Activated naive CD8-positive, alpha-beta T cell treated with anti-CD3 and anti-CD28 coated beads, Interleukin-2, amount 50 U/mL, for 24 hours (primary cell): ENCODE data around the gene OIP5.
"Not testable (repeated sequence)": the region's sequence is repeated elsewhere in the genome, so short reads cannot be mapped to it uniquely, and the experiment has no call there.

Experiments used
- ATAC-seq: fragments of 150-1000 bp; cut with Tn5 transposase; one replicate; pipeline ENCODE4 v1.10.0; 2021
- DNase-seq: peaks from one replicate; pipeline ENCODE4 v3.0.0; 2021
- H3K27ac Mint-ChIP-seq: one replicate; pipeline ENCODE4 v1.8.0; 2021; ENCODE audit warnings: mild to moderate bottlenecking, mixed read lengths
- H3K27me3 Mint-ChIP-seq: one replicate; pipeline ENCODE4 v1.8.0; 2021; ENCODE audit warnings: mixed read lengths
- H3K36me3 Mint-ChIP-seq: one replicate; pipeline ENCODE4 v1.8.0; 2021; ENCODE audit warnings: low read depth, mixed read lengths
- H3K4me1 Mint-ChIP-seq: one replicate; pipeline ENCODE4 v1.8.0; 2021; ENCODE audit warnings: mixed read lengths
- H3K4me3 Mint-ChIP-seq: one replicate; pipeline ENCODE4 v1.8.0; 2021; ENCODE audit warnings: mild to moderate bottlenecking, moderate library complexity, mixed read lengths
- H3K9me3 Mint-ChIP-seq: one replicate; pipeline ENCODE4 v1.8.0; 2021; ENCODE audit warnings: mixed read lengths

Gene OIP5

DNA sequence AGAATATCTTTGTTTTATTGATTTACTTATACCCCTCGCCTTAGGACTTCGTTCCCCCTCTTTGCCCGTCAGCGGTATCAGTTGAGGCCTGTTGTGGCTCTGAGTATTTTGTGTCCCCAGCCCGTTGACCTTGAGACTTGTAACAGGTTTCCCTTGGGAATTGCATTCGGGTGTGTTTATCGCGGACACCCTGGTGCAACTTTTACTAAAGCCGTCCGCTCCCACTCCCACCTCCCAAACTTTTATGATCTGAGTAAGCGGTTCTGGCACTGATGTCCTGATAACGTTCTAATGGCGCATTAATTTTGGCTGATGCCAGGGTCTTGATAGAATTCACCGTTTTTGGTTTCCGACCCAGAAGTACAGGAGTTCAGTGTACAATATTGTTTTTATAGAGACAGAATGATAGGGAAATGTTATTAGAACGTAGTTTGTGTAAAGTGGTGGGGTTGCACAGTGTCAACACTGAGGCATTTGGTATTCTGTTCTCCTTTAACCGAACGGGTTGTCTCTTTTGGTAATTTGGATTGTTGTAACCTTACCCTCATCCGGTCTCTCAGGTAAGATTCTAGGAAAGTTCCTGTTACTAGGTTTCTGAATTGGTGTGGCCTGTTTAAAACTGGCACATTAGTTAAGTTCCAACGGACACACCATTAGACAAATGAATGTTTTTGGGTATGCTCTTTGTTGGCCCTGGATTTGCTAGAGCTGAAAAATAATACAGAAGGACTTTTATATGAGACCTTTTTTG is 47.8 kb downstream of the OIP5 start:
- Mint-ChIP-seq H3K36me3 (peaks cover 49% of the 10 kb centered on the region), H3K4me3 (peak overlapping the region; percentile 99), H3K9me3 (no peaks in the 10 kb centered on the region), H3K27ac (peak overlapping the region; percentile 98), H3K4me1 (peaks cover 48% of the 10 kb centered on the region), H3K27me3 (peaks cover 4% of the 10 kb centered on the region)
- ATAC-seq (no peak), DNase-seq (no peak)

- Mint-ChIP-seq H3K4me1 (peaks cover 48% of the 10 kb centered on the region), H3K27me3 (peaks cover 4% of the 10 kb centered on the region), H3K9me3 (no peaks in the 10 kb centered on the region), H3K27ac (peak overlapping the region; percentile 98), H3K4me3 (peak overlapping the region; percentile 99), H3K36me3 (peaks cover 51% of the 10 kb centered on the region)
- ATAC-seq (peak; percentile 98), DNase-seq (peak; percentile 97)
These were observed 48.6 kb downstream of the OIP5 start for GRCh38 chr15:41283653-41284426.

DNA sequence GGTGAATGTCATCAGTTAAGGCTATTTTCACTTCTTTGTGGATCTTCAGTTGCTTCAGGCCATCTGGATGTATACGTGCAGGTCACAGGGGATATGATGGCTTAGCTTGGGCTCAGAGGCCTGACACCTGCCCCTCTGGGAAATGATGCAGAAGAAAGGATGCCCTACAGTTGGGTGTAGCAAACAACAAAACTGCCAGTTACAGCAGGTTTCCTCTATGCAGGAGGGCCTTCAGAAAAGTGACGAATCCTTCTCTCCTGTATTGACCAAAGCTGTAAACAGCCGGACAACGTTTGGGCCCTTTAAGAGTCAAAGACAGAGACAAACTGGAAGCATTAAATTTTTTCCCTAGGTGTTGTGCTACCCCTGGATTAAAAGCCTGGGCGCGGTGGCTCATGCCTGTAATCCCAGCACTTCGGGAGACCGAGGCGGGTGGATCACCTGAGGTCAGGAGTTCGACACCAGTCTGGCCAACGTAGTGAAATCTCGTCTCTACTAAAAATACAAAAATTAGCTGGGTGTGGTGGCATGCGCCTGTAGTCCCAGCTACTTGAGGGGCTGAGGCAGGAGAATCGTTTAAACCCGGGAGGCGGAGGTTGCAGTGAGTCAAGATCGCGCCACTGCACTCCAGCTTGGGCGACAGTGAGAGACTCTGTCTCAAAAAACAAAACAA is 49.3 kb downstream of the OIP5 start:
- peaks cover 42% of the 10 kb centered on the region for H3K4me1 Mint-ChIP-seq
- H3K9me3 Mint-ChIP-seq, H3K27me3 Mint-ChIP-seq, DNase-seq, ATAC-seq: not testable (repeated sequence)
- peak overlapping the region; percentile 99 for H3K4me3 Mint-ChIP-seq
- H3K27ac Mint-ChIP-seq: peak overlapping the region; percentile 98
- H3K36me3 Mint-ChIP-seq: peaks cover 44% of the 10 kb centered on the region

GRCh38 chr15:41282436-41282835 is 50.0 kb downstream of the OIP5 start:
- H3K9me3 Mint-ChIP-seq, ATAC-seq, DNase-seq, H3K27me3 Mint-ChIP-seq: not testable (repeated sequence)
- Mint-ChIP-seq H3K4me3 (peak overlapping the region; percentile 99), H3K27ac (peak overlapping the region; percentile 98), H3K4me1 (peaks cover 40% of the 10 kb centered on the region), H3K36me3 (peaks cover 38% of the 10 kb centered on the region)

GRCh38 chr15:41281236-41281635 is 51.2 kb downstream of the OIP5 start:
- H3K27me3 Mint-ChIP-seq: peaks cover 4% of the 10 kb centered on the region
- DNase-seq (no peak), ATAC-seq (no peak)
- H3K27ac Mint-ChIP-seq: no peak overlapping the region
- H3K4me1 Mint-ChIP-seq: peaks cover 28% of the 10 kb centered on the region
- no peaks in the 10 kb centered on the region for H3K9me3 Mint-ChIP-seq
- no peak overlapping the region for H3K4me3 Mint-ChIP-seq
- H3K36me3 Mint-ChIP-seq: peaks cover 26% of the 10 kb centered on the region

- H3K4me3 Mint-ChIP-seq: no peak overlapping the region
These were observed 52.7 kb downstream of the OIP5 start for GRCh38 chr15:41279535-41280283.

GRCh38 chr15:41278319-41278718 is 54.1 kb downstream of the OIP5 start:
- no peak overlapping the region for H3K27ac Mint-ChIP-seq
- DNase-seq: no peak
- no peak overlapping the region for H3K4me3 Mint-ChIP-seq
- peaks cover 10% of the 10 kb centered on the region for H3K4me1 Mint-ChIP-seq
- no peak for ATAC-seq
- no peaks in the 10 kb centered on the region for H3K9me3 Mint-ChIP-seq
- peaks cover 4% of the 10 kb centered on the region for H3K36me3 Mint-ChIP-seq
- H3K27me3 Mint-ChIP-seq: no peaks in the 10 kb centered on the region

More at GRCh38 chr15:41279535-41280283, 52.7 kb downstream of the OIP5 start:
- Mint-ChIP-seq H3K4me1 (peaks cover 15% of the 10 kb centered on the region), H3K27ac (no peak overlapping the region), H3K36me3 (peaks cover 12% of the 10 kb centered on the region), H3K9me3 (no peaks in the 10 kb centered on the region), H3K27me3 (peaks cover 4% of the 10 kb centered on the region)
- no peak for ATAC-seq
- DNase-seq: no peak

DNA sequence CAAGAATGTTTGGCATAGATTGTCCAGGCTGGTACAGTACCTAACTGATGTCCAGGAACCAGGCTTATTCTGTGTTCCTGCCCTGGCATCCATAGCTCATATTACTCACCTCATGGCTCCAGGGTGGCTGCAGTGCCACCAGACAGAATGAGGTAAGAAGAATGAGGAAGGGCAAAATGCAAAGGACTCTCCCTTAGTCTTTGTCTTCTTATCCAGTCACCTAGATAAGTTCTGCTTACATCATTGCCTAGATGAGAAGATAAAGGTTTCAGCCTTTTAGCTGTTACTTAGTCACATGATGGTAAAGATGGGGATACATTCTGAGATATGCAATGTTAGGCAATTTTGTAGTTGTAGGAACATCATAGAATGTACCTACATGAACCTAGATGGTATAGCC is 55.6 kb downstream of the OIP5 start:
- DNase-seq (no peak), ATAC-seq (no peak)
- H3K4me3 Mint-ChIP-seq: no peak overlapping the region
- H3K9me3 Mint-ChIP-seq: no peaks in the 10 kb centered on the region
- H3K4me1 Mint-ChIP-seq: no peaks in the 10 kb centered on the region
- H3K27me3 Mint-ChIP-seq: no peaks in the 10 kb centered on the region
- peaks cover 4% of the 10 kb centered on the region for H3K36me3 Mint-ChIP-seq
- no peak overlapping the region for H3K27ac Mint-ChIP-seq

GRCh38 chr15:41269887-41270286 is 62.5 kb downstream of the OIP5 start:
- no peaks in the 10 kb centered on the region for H3K4me1 Mint-ChIP-seq
- H3K9me3 Mint-ChIP-seq: no peaks in the 10 kb centered on the region
- H3K4me3 Mint-ChIP-seq: no peak overlapping the region
- H3K27ac Mint-ChIP-seq: no peak overlapping the region
- H3K36me3 Mint-ChIP-seq: peaks cover 8% of the 10 kb centered on the region
- no peaks in the 10 kb centered on the region for H3K27me3 Mint-ChIP-seq
- ATAC-seq (no peak), DNase-seq (no peak)

DNA sequence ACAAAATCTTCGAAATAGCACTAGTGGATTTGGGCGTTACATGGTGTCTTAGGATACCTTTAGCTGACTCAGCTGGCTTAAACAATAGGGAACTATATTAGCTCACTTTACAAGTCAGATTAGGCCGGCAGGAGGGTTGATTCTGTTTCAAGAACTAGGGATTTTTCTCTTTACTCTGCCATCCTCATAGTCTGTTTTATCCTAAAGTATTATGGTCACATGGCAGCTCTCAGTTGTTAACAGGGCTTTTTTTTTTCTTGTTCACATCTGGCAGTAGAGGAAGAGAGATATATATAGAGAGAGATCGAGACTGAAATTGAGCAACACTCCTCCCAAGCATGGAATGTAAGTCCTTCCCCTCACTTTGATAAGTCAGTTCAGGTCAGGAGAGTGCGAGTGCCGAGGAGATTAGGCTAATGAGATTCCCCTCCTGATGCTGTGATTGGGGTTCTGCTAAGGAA is 68.5 kb downstream of the OIP5 start:
- ATAC-seq: no peak
- DNase-seq: no peak
- no peak overlapping the region for H3K4me3 Mint-ChIP-seq
- H3K9me3 Mint-ChIP-seq: no peaks in the 10 kb centered on the region
- H3K27ac Mint-ChIP-seq: no peak overlapping the region
- no peaks in the 10 kb centered on the region for H3K27me3 Mint-ChIP-seq
- H3K36me3 Mint-ChIP-seq: peaks cover 13% of the 10 kb centered on the region
- peaks cover under 1% of the 10 kb centered on the region for H3K4me1 Mint-ChIP-seq

DNA sequence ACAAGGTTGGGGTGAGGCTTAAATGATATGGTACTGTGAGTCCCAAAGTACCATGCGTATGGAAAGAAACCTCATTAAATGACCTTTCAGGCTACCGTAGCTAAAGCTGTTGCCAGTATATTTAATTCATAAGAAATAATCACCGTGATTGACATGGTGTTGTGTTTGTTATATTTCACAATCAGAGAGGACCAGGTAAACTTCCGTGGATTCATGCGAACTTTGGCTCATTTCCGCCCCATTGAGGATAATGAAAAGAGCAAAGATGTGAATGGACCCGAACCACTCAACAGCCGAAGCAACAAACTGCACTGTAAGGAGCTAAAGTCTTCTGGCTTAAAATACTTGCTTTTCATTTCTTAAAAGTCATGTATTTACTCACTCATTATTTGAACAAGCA is 69.8 kb downstream of the OIP5 start:
- ATAC-seq: no peak
- Mint-ChIP-seq H3K36me3 (peaks cover 13% of the 10 kb centered on the region), H3K27me3 (no peaks in the 10 kb centered on the region), H3K4me3 (no peak overlapping the region), H3K4me1 (peaks cover 3% of the 10 kb centered on the region), H3K9me3 (no peaks in the 10 kb centered on the region), H3K27ac (no peak overlapping the region)
- no peak for DNase-seq

DNA sequence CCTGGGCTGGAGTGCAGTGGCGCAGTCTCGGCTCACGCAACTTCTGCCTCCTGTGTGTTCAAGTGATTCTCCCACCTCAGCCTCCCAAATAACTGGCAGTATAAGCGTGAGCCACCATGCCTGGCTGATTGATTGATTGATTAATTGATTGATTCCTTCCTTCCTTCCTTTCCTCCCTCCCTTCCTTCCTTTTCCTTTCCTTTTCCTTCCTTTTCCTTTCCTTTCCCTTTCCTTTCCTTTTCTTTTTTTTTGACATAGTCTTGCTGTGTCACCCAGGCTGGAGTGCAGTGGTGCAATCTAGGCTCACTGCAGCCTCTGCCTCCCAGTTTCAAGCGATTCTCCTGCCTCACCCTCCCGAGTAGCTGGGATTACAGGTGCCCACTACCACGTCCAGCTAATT is 71.5 kb downstream of the OIP5 start:
- H3K36me3 Mint-ChIP-seq, ATAC-seq, DNase-seq, H3K4me3 Mint-ChIP-seq, H3K4me1 Mint-ChIP-seq, H3K9me3 Mint-ChIP-seq, H3K27ac Mint-ChIP-seq, H3K27me3 Mint-ChIP-seq: not testable (repeated sequence)

DNA sequence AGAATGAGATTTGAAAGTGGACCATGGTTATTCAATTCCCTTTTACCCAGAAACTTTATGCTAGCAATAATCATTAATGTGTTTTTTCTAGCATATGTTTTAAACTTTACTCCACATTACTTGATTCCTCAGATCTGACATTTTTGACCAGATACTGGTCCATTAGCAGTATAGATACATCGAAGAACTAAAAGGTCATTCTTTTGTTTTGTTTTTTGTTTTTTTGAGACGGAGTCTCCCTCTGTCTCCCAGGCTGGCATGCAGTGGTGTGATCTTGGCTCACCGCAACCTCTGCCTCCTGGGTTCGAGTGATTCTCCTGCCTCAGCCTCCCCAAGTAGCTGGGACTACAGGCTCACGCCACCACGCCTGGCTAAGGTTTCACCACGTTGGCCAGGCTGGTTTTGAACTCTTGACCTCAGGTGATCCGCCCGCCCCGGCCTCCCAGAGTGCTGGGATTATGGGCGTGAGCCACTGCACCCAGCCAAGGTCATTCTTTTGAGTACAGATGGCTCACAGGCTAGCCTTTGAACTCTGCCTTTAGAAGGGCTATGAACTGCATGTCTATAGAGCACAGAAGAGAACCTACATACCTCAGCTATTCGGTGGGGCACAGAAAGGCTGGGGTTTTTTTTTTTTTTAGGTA is 72.7 kb downstream of the OIP5 start:
- Mint-ChIP-seq H3K9me3 (no peaks in the 10 kb centered on the region), H3K36me3 (peaks cover 5% of the 10 kb centered on the region), H3K4me1 (peaks cover 3% of the 10 kb centered on the region), H3K27me3 (no peaks in the 10 kb centered on the region), H3K4me3 (no peak overlapping the region), H3K27ac (no peak overlapping the region)
- no peak for ATAC-seq
- no peak for DNase-seq
